Trophoblast cell (in vitro differentiated cells and primary cell): ENCODE results near the gene SEMA3B.

Experiments used
- DNase-seq, 2 donors: peaks; one replicate each; pipeline ENCODE4 v3.0.0-alpha.2; 2016
- H2AFZ ChIP-seq: 2 replicates; pipeline ENCODE4 v1.6.1; 2013; ENCODE audit warnings: low read length, moderate library complexity, mild to moderate bottlenecking; ENCODE audit not compliant: insufficient read depth, poor library complexity
- H2AK5ac ChIP-seq: 2 replicates; pipeline ENCODE4 v1.6.1; 2013; ENCODE audit warnings: mild to moderate bottlenecking, low read length
- H2BK120ac ChIP-seq: 2 replicates; pipeline ENCODE4 v1.6.1; 2013; ENCODE audit warnings: low read length, mild to moderate bottlenecking, moderate library complexity; ENCODE audit not compliant: insufficient read depth, poor library complexity
- H2BK12ac ChIP-seq: 2 replicates; pipeline ENCODE4 v1.6.1; 2013; ENCODE audit warnings: mild to moderate bottlenecking, low read length, moderate library complexity
- H2BK5ac ChIP-seq: 2 replicates; pipeline ENCODE4 v1.6.1; 2013; ENCODE audit warnings: low read length, low read depth, moderate library complexity, mild to moderate bottlenecking; ENCODE audit not compliant: poor library complexity
- H3K14ac ChIP-seq: 2 replicates; pipeline ENCODE4 v1.6.1; 2013; ENCODE audit warnings: mild to moderate bottlenecking, low read length
- H3K18ac ChIP-seq: 2 replicates; pipeline ENCODE4 v1.6.1; 2013; ENCODE audit warnings: mild to moderate bottlenecking, low read length
- H3K23ac ChIP-seq: 2 replicates; pipeline ENCODE4 v1.6.1; 2013; ENCODE audit warnings: low read length
- H3K27ac ChIP-seq: 2 replicates; pipeline ENCODE4 v1.5.1; 2013; ENCODE audit warnings: low read depth, mild to moderate bottlenecking, inconsistent platforms, low read length, moderate library complexity
- H3K27me3 ChIP-seq: 2 replicates; pipeline ENCODE4 v1.6.1; 2013; ENCODE audit warnings: inconsistent platforms, mild to moderate bottlenecking, low read length, moderate library complexity; ENCODE audit not compliant: insufficient read depth
- H3K36me3 ChIP-seq, 2 experiments: 1 replicate in 1 of 2; 2 replicates in 1 of 2; pipeline ENCODE4 v1.6.1; 2013; ENCODE audit warnings: low read length in 2 of 2, mild to moderate bottlenecking in 2 of 2, moderate library complexity in 1 of 2; ENCODE audit not compliant: insufficient read depth in 2 of 2, control insufficient read depth in 1 of 2
- H3K4ac ChIP-seq: 2 replicates; pipeline ENCODE4 v1.6.1; 2013; ENCODE audit warnings: low read depth, mild to moderate bottlenecking, low read length, moderate library complexity
- H3K4me1 ChIP-seq, 2 experiments: 1 replicate in 1 of 2; 2 replicates in 1 of 2; pipeline ENCODE4 v1.6.1; 2013; ENCODE audit warnings: low read length in 2 of 2, mild to moderate bottlenecking in 2 of 2, moderate library complexity in 1 of 2; ENCODE audit not compliant: insufficient read depth in 2 of 2, control insufficient read depth in 1 of 2
- H3K4me2 ChIP-seq: 2 replicates; pipeline ENCODE4 v1.6.1; 2013; ENCODE audit warnings: inconsistent platforms, mild to moderate bottlenecking, low read length, moderate library complexity
- H3K4me3 ChIP-seq: 2 replicates; pipeline ENCODE4 v1.5.1; 2013; ENCODE audit warnings: mild to moderate bottlenecking, low read depth, low read length, inconsistent platforms
- H3K79me1 ChIP-seq: one replicate; pipeline ENCODE4 v1.6.1; 2013; ENCODE audit warnings: low read length
- H3K79me2 ChIP-seq: 2 replicates; pipeline ENCODE4 v1.6.1; 2013; ENCODE audit warnings: low read length, mild to moderate bottlenecking; ENCODE audit not compliant: control insufficient read depth, insufficient read depth, poor library complexity
- H3K9ac ChIP-seq: 2 replicates; pipeline ENCODE4 v1.6.1; 2013; ENCODE audit warnings: mild to moderate bottlenecking, low read length
- H3K9me3 ChIP-seq: 2 replicates; pipeline ENCODE4 v1.6.1; 2013; ENCODE audit warnings: low read depth, mild to moderate bottlenecking, control low read depth, inconsistent platforms, low read length; ENCODE audit not compliant: insufficient read depth
- H4K12ac ChIP-seq: 2 replicates; pipeline ENCODE4 v1.6.1; 2013; ENCODE audit warnings: low read depth, mild to moderate bottlenecking, low read length, moderate library complexity
- H4K8ac ChIP-seq: 2 replicates; pipeline ENCODE4 v1.6.1; 2013; ENCODE audit warnings: low read depth, mild to moderate bottlenecking, low read length, moderate library complexity
- H4K91ac ChIP-seq: one replicate; pipeline ENCODE4 v1.6.1; 2013; ENCODE audit warnings: low read depth, mild to moderate bottlenecking, low read length, moderate library complexity
- WGBS: extraction: QIAGEN DNeasy Blood & Tissue Kit; methylation state at CpG from one replicate; pipeline ENCODE4 v1.1.7; 2013; ENCODE audit warnings: missing lambda C conversion rate; ENCODE audit not compliant: insufficient read length, insufficient coverage; ENCODE audit errors: extremely low coverage; 5-methylcytosine and 5-hydroxymethylcytosine counted together

SEMA3B gene

GRCh38 chr3:50323614-50324199, 54.8 kb downstream of the SEMA3B start:
- H3K27me3 ChIP-seq = no peaks in the 10 kb centered on the region
- H3K79me2 ChIP-seq = peaks cover 19% of the 10 kb centered on the region
- no peak overlapping the region for H3K4me2 ChIP-seq
- H3K23ac ChIP-seq = no peak overlapping the region
- no peak overlapping the region for H3K27ac ChIP-seq
- DNase-seq = no peak
- WGBS = no CpG with 5 or more reads among the region's 5 CpGs
- no peak overlapping the region for H3K4me3 ChIP-seq
- no peak overlapping the region for H3K14ac ChIP-seq
- H2BK12ac ChIP-seq = no peak overlapping the region
- H3K9ac ChIP-seq = no peak overlapping the region
- no peak overlapping the region for H4K8ac ChIP-seq
- H2BK5ac ChIP-seq = no peak overlapping the region
- peaks cover 25 to 26% of the 10 kb centered on the region in 2 experiments for H3K36me3 ChIP-seq
- no peak overlapping the region for H2BK120ac ChIP-seq
- H2AFZ ChIP-seq = no peak overlapping the region
- H3K79me1 ChIP-seq = peaks cover 19% of the 10 kb centered on the region
- peaks cover 24 to 27% of the 10 kb centered on the region in 2 experiments for H3K4me1 ChIP-seq
- H4K12ac ChIP-seq = no peak overlapping the region
- peaks cover 1% of the 10 kb centered on the region for H3K9me3 ChIP-seq
- H4K91ac ChIP-seq = no peak overlapping the region
- H3K18ac ChIP-seq = no peak overlapping the region
- H2AK5ac ChIP-seq = no peak overlapping the region
- H3K4ac ChIP-seq = no peak overlapping the region

- H2BK5ac ChIP-seq = no peak overlapping the region
Observed at GRCh38 chr3:50324351-50325112, 55.6 kb downstream of the SEMA3B start.

GRCh38 chr3:50325113-50325480, 56.1 kb downstream of the SEMA3B start:
- H3K9ac ChIP-seq = no peak overlapping the region
- H3K18ac ChIP-seq = no peak overlapping the region
- no peak overlapping the region for H2BK5ac ChIP-seq
- no peak overlapping the region for H2BK120ac ChIP-seq
- H3K14ac ChIP-seq = no peak overlapping the region
- peaks cover 19 to 22% of the 10 kb centered on the region in 2 experiments for H3K4me1 ChIP-seq
- no peak overlapping the region for H3K4ac ChIP-seq
- peaks cover 19% of the 10 kb centered on the region for H3K79me1 ChIP-seq
- no peak for DNase-seq
- no peak overlapping the region for H4K91ac ChIP-seq
- no peak overlapping the region for H4K12ac ChIP-seq
- no peak overlapping the region for H3K4me2 ChIP-seq
- peaks cover 23 to 25% of the 10 kb centered on the region in 2 experiments for H3K36me3 ChIP-seq
- H3K23ac ChIP-seq = no peak overlapping the region
- no peak overlapping the region for H3K4me3 ChIP-seq
- peaks cover 1% of the 10 kb centered on the region for H3K9me3 ChIP-seq
- peaks cover 19% of the 10 kb centered on the region for H3K79me2 ChIP-seq
- no peaks in the 10 kb centered on the region for H3K27me3 ChIP-seq
- no CpG with 5 or more reads among the region's 2 CpGs for WGBS
- H2AFZ ChIP-seq = no peak overlapping the region
- H4K8ac ChIP-seq = no peak overlapping the region
- no peak overlapping the region for H2BK12ac ChIP-seq
- H3K27ac ChIP-seq = no peak overlapping the region
- H2AK5ac ChIP-seq = no peak overlapping the region

More at GRCh38 chr3:50324351-50325112, 55.6 kb downstream of the SEMA3B start:
- H2BK12ac ChIP-seq = no peak overlapping the region
- H2AK5ac ChIP-seq = peak overlapping the region; percentile 14
- no peak overlapping the region for H3K14ac ChIP-seq
- H3K79me1 ChIP-seq = peaks cover 19% of the 10 kb centered on the region
- H2AFZ ChIP-seq = no peak overlapping the region
- no peak overlapping the region for H3K4me3 ChIP-seq
- WGBS = no CpG with 5 or more reads among the region's 4 CpGs
- no peak overlapping the region for H3K9ac ChIP-seq
- peaks cover 19% of the 10 kb centered on the region for H3K79me2 ChIP-seq
- H3K27me3 ChIP-seq = no peaks in the 10 kb centered on the region
- no peak overlapping the region for H3K18ac ChIP-seq
- H3K27ac ChIP-seq = no peak overlapping the region
- H3K4me1 ChIP-seq = peaks cover 22 to 27% of the 10 kb centered on the region in 2 experiments
- H3K9me3 ChIP-seq = peaks cover 1% of the 10 kb centered on the region
- peaks cover 23 to 24% of the 10 kb centered on the region in 2 experiments for H3K36me3 ChIP-seq
- no peak overlapping the region for H4K8ac ChIP-seq
- H3K4ac ChIP-seq = no peak overlapping the region
- no peak overlapping the region for H4K91ac ChIP-seq
- no peak overlapping the region for H4K12ac ChIP-seq
- peak; percentile 67 to 81 for DNase-seq
- H2BK120ac ChIP-seq = no peak overlapping the region
- no peak overlapping the region for H3K23ac ChIP-seq
- no peak overlapping the region for H3K4me2 ChIP-seq

- Histone ChIP-seq H3K79me1 (peaks cover 19% of the 10 kb centered on the region), H4K12ac (no peak overlapping the region), H3K36me3 (peaks cover 28 to 30% of the 10 kb centered on the region in 2 experiments), H3K9me3 (peaks cover 1% of the 10 kb centered on the region), H3K27me3 (no peaks in the 10 kb centered on the region), H3K23ac (no peak overlapping the region), H3K4me3 (no peak overlapping the region), H3K4me1 (peaks cover 14 to 18% of the 10 kb centered on the region in 2 experiments), H2BK12ac (no peak overlapping the region), H3K4ac (no peak overlapping the region), H4K91ac (no peak overlapping the region), H3K27ac (no peak overlapping the region), H2AFZ (no peak overlapping the region), H3K4me2 (no peak overlapping the region), H3K14ac (no peak overlapping the region), H3K9ac (no peak overlapping the region), H3K18ac (no peak overlapping the region), H2AK5ac (no peak overlapping the region), H2BK5ac (no peak overlapping the region), H4K8ac (no peak overlapping the region), H3K79me2 (peaks cover 15% of the 10 kb centered on the region), H2BK120ac (no peak overlapping the region)
- DNase-seq = no peak
- no CpG with 5 or more reads among the region's 11 CpGs for WGBS
Observed at GRCh38 chr3:50325497-50326181, 56.7 kb downstream of the SEMA3B start.
